ENCODE results near the gene SLC35G6. TPM values are rescaled to one million over a fixed set of nuclear protein-coding genes. Genes with fewer than 3 reads are reported as not detected.

The SLC35G6 gene
- total and polyA plus RNA-seq, 2 experiments from 2014 or later: 0.16 TPM; not detected in 1

GRCh38 chr17:7459961-7460545 is 21.2 kb upstream of the SLC35G6 start:
- no peak overlapping the region; the same call in 2 of the 3 replicates for H3K4me3 Mint-ChIP-seq
- peaks cover 27% of the 10 kb centered on the region for H3K27me3 Mint-ChIP-seq (ENCODE audit: insufficient read depth, low read depth, poor library complexity)
- Histone ChIP-seq H3K4me2 (no peak overlapping the region), H3K9me2 (ENCODE audit: insufficient read depth) (peaks cover 4% of the 10 kb centered on the region; the same call in 1 of the 2 replicates), H3F3A (replicated peaks; ENCODE audit: low read depth) (0 out of 2 replicates have a peak, but pooled peaks cover 10% of the 10 kb centered on the region), H3K4me3 (no peak overlapping the region), H2AFZ (no peak overlapping the region), H3K27me3 (ENCODE audit: insufficient read depth) (no peaks in the 10 kb centered on the region), H3K79me2 (replicated peaks; ENCODE audit: insufficient read depth) (no peaks in the 10 kb centered on the region), H3K4me1 (ENCODE audit: insufficient read depth) (peaks cover 11% of the 10 kb centered on the region; the same call in 1 of the 2 replicates), H3K36me3 (ENCODE audit: insufficient read depth) (no peaks in the 10 kb centered on the region), H4K20me1 (replicated peaks; ENCODE audit: insufficient read depth) (no peaks in the 10 kb centered on the region), H3K27ac (ENCODE audit: low read depth) (peak overlapping the region; percentile 53; the same call in 1 of the 2 replicates)
- TF ChIP-seq JUNB (IDR thresholded peaks at IDR 0.05; ENCODE audit: unreplicated experiment): no peak
- no peak for TF ChIP-seq EZH2 (IDR thresholded peaks at IDR 0.05; ENCODE audit: low read depth, unreplicated experiment)
- no peak for TF ChIP-seq NANOG (IDR thresholded peaks at IDR 0.05; ENCODE audit: borderline replicate concordance)
- no peak overlapping the region for H3K27ac Mint-ChIP-seq
- DNase-seq (ENCODE audit: low spot score) (no peak), ATAC-seq (no peak)
- H3K36me3 Mint-ChIP-seq (ENCODE audit: low read depth): peaks cover 12% of the 10 kb centered on the region; the same call in 1 of the 3 replicates
- H3K9me3 Mint-ChIP-seq: no peaks in the 10 kb centered on the region; the same call in 2 of the 3 replicates
- peaks cover 22% of the 10 kb centered on the region for H3K4me1 Mint-ChIP-seq

DNA sequence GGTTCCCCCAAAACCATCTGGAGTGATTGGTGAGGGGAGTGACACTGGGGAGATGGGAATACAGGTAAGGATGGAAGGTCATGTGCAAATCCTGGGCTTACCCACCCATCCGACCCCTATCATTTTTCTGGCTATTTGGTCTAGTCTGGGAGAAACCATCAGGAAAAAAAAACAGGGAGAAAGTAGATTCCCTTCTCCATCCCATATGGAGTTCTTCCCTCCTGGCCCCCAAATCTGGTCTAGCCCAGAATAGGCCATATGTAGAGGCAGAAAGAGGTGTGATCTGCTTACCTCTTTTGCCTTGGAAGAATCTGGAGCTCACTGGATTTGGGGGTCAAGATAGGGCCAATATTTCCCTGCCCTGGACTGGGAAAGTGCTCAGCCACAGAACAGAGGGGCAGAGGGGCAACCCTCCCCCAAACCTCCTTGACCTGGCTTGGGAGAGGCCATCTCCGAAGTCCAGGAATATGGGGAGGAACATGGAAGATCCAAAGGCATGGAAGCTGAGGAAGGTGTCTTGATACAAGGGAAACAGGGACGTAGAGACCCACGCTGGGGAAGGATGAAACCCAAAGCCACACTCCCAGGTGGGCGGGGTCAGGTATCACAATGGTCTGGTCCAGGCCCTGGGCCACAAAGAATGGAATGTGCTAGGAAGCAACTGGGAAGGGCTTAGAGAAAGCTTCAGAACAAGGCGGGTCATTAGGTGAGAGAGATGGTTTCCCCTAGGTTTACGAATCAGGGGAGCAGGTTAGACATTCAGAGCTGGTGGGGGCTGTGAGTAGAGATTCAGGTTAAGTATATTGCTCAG is 20.2 kb upstream of the SLC35G6 start:
- Mint-ChIP-seq H3K9me3 (no peaks in the 10 kb centered on the region; the same call in 2 of the 3 replicates), H3K36me3 (ENCODE audit: low read depth) (peaks cover 14% of the 10 kb centered on the region; the same call in 2 of the 3 replicates), H3K4me3 (peak overlapping the region; percentile 22; the same call in 2 of the 3 replicates), H3K4me1 (peaks cover 19% of the 10 kb centered on the region), H3K27me3 (ENCODE audit: insufficient read depth, low read depth, poor library complexity) (peaks cover 20% of the 10 kb centered on the region), H3K27ac (peak overlapping the region; percentile 11; the same call in 1 of the 2 replicates)
- Histone ChIP-seq H3K27me3 (ENCODE audit: insufficient read depth) (no peaks in the 10 kb centered on the region), H2AFZ (no peak overlapping the region), H3F3A (replicated peaks; ENCODE audit: low read depth) (0 out of 2 replicates have a peak, but pooled peaks cover 10% of the 10 kb centered on the region), H3K9me2 (ENCODE audit: insufficient read depth) (peaks cover 4% of the 10 kb centered on the region; the same call in 1 of the 2 replicates), H3K36me3 (ENCODE audit: insufficient read depth) (no peaks in the 10 kb centered on the region), H3K4me2 (0 out of 2 replicates have a peak overlapping the region, but pooled peaks have one; percentile 30), H3K4me1 (ENCODE audit: insufficient read depth) (peaks cover 11% of the 10 kb centered on the region; the same call in 1 of the 2 replicates), H3K79me2 (replicated peaks; ENCODE audit: insufficient read depth) (no peaks in the 10 kb centered on the region), H3K4me3 (no peak overlapping the region), H3K27ac (ENCODE audit: low read depth) (0 out of 2 replicates have a peak overlapping the region, but pooled peaks have one; percentile 53), H4K20me1 (replicated peaks; ENCODE audit: insufficient read depth) (no peaks in the 10 kb centered on the region)
- no peak for TF ChIP-seq NANOG (IDR thresholded peaks at IDR 0.05; ENCODE audit: borderline replicate concordance)
- TF ChIP-seq, protein P1, sequence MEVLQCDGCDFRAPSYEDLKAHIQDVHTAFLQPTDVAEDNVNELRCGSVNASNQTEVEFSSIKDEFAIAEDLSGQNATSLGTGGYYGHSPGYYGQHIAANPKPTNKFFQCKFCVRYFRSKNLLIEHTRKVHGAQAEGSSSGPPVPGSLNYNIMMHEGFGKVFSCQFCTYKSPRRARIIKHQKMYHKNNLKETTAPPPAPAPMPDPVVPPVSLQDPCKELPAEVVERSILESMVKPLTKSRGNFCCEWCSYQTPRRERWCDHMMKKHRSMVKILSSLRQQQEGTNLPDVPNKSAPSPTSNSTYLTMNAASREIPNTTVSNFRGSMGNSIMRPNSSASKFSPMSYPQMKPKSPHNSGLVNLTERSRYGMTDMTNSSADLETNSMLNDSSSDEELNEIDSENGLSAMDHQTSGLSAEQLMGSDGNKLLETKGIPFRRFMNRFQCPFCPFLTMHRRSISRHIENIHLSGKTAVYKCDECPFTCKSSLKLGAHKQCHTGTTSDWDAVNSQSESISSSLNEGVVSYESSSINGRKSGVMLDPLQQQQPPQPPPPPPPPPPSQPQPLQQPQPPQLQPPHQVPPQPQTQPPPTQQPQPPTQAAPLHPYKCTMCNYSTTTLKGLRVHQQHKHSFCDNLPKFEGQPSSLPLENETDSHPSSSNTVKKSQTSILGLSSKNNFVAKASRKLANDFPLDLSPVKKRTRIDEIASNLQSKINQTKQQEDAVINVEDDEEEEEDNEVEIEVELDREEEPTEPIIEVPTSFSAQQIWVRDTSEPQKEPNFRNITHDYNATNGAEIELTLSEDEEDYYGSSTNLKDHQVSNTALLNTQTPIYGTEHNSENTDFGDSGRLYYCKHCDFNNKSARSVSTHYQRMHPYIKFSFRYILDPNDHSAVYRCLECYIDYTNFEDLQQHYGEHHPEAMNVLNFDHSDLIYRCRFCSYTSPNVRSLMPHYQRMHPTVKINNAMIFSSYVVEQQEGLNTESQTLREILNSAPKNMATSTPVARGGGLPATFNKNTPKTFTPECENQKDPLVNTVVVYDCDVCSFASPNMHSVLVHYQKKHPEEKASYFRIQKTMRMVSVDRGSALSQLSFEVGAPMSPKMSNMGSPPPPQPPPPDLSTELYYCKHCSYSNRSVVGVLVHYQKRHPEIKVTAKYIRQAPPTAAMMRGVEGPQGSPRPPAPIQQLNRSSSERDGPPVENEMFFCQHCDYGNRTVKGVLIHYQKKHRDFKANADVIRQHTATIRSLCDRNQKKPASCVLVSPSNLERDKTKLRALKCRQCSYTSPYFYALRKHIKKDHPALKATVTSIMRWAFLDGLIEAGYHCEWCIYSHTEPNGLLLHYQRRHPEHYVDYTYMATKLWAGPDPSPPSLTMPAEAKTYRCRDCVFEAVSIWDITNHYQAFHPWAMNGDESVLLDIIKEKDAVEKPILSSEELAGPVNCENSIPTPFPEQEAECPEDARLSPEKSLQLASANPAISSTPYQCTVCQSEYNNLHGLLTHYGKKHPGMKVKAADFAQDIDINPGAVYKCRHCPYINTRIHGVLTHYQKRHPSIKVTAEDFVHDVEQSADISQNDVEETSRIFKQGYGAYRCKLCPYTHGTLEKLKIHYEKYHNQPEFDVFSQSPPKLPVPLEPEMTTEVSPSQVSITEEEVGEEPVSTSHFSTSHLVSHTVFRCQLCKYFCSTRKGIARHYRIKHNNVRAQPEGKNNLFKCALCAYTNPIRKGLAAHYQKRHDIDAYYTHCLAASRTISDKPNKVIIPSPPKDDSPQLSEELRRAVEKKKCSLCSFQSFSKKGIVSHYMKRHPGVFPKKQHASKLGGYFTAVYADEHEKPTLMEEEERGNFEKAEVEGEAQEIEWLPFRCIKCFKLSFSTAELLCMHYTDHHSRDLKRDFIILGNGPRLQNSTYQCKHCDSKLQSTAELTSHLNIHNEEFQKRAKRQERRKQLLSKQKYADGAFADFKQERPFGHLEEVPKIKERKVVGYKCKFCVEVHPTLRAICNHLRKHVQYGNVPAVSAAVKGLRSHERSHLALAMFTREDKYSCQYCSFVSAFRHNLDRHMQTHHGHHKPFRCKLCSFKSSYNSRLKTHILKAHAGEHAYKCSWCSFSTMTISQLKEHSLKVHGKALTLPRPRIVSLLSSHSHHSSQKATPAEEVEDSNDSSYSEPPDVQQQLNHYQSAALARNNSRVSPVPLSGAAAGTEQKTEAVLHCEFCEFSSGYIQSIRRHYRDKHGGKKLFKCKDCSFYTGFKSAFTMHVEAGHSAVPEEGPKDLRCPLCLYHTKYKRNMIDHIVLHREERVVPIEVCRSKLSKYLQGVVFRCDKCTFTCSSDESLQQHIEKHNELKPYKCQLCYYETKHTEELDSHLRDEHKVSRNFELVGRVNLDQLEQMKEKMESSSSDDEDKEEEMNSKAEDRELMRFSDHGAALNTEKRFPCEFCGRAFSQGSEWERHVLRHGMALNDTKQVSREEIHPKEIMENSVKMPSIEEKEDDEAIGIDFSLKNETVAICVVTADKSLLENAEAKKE (CRISPR knock-in tag; IDR thresholded peaks at IDR 0.05): no peak
- no peak for TF ChIP-seq ZNF331 (CRISPR knock-in tag; IDR thresholded peaks at IDR 0.05; ENCODE audit: low read depth)
- no peak for TF ChIP-seq STAT1 (IDR thresholded peaks at IDR 0.05; ENCODE audit: unreplicated experiment)
- TF ChIP-seq, protein P2, sequence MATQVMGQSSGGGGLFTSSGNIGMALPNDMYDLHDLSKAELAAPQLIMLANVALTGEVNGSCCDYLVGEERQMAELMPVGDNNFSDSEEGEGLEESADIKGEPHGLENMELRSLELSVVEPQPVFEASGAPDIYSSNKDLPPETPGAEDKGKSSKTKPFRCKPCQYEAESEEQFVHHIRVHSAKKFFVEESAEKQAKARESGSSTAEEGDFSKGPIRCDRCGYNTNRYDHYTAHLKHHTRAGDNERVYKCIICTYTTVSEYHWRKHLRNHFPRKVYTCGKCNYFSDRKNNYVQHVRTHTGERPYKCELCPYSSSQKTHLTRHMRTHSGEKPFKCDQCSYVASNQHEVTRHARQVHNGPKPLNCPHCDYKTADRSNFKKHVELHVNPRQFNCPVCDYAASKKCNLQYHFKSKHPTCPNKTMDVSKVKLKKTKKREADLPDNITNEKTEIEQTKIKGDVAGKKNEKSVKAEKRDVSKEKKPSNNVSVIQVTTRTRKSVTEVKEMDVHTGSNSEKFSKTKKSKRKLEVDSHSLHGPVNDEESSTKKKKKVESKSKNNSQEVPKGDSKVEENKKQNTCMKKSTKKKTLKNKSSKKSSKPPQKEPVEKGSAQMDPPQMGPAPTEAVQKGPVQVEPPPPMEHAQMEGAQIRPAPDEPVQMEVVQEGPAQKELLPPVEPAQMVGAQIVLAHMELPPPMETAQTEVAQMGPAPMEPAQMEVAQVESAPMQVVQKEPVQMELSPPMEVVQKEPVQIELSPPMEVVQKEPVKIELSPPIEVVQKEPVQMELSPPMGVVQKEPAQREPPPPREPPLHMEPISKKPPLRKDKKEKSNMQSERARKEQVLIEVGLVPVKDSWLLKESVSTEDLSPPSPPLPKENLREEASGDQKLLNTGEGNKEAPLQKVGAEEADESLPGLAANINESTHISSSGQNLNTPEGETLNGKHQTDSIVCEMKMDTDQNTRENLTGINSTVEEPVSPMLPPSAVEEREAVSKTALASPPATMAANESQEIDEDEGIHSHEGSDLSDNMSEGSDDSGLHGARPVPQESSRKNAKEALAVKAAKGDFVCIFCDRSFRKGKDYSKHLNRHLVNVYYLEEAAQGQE (IDR thresholded peaks at IDR 0.05; ENCODE audit: unreplicated experiment): no peak
- ATAC-seq (peak; percentile 85), DNase-seq (ENCODE audit: low spot score) (peak; percentile 88)

Data from GM23338 (cell line).